ENCODE data around the gene BIRC5. TPM values are rescaled to one million over a fixed set of nuclear protein-coding genes. Genes with fewer than 3 reads are reported as not detected.

Gene BIRC5
- total RNA-seq, 1 donor: 50.1 TPM

DNA sequence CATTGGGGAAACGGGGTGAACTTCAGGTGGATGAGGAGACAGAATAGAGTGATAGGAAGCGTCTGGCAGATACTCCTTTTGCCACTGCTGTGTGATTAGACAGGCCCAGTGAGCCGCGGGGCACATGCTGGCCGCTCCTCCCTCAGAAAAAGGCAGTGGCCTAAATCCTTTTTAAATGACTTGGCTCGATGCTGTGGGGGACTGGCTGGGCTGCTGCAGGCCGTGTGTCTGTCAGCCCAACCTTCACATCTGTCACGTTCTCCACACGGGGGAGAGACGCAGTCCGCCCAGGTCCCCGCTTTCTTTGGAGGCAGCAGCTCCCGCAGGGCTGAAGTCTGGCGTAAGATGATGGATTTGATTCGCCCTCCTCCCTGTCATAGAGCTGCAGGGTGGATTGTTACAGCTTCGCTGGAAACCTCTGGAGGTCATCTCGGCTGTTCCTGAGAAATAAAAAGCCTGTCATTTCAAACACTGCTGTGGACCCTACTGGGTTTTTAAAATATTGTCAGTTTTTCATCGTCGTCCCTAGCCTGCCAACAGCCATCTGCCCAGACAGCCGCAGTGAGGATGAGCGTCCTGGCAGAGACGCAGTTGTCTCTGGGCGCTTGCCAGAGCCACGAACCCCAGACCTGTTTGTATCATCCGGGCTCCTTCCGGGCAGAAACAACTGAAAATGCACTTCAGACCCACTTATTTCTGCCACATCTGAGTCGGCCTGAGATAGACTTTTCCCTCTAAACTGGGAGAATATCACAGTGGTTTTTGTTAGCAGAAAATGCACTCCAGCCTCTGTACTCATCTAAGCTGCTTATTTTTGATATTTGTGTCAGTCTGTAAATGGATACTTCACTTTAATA lies 10.4 kb downstream of the BIRC5 start:
- H3K4me3 ChIP-seq (ENCODE audit: low read depth, low read length): no peak overlapping the region
- DNase-seq (ENCODE audit: low read depth): peak; percentile 3
- TF ChIP-seq, protein P1, sequence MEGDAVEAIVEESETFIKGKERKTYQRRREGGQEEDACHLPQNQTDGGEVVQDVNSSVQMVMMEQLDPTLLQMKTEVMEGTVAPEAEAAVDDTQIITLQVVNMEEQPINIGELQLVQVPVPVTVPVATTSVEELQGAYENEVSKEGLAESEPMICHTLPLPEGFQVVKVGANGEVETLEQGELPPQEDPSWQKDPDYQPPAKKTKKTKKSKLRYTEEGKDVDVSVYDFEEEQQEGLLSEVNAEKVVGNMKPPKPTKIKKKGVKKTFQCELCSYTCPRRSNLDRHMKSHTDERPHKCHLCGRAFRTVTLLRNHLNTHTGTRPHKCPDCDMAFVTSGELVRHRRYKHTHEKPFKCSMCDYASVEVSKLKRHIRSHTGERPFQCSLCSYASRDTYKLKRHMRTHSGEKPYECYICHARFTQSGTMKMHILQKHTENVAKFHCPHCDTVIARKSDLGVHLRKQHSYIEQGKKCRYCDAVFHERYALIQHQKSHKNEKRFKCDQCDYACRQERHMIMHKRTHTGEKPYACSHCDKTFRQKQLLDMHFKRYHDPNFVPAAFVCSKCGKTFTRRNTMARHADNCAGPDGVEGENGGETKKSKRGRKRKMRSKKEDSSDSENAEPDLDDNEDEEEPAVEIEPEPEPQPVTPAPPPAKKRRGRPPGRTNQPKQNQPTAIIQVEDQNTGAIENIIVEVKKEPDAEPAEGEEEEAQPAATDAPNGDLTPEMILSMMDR (IDR thresholded peaks at IDR 0.05; ENCODE audit: insufficient read depth, low read depth, low read length): no peak

DNA sequence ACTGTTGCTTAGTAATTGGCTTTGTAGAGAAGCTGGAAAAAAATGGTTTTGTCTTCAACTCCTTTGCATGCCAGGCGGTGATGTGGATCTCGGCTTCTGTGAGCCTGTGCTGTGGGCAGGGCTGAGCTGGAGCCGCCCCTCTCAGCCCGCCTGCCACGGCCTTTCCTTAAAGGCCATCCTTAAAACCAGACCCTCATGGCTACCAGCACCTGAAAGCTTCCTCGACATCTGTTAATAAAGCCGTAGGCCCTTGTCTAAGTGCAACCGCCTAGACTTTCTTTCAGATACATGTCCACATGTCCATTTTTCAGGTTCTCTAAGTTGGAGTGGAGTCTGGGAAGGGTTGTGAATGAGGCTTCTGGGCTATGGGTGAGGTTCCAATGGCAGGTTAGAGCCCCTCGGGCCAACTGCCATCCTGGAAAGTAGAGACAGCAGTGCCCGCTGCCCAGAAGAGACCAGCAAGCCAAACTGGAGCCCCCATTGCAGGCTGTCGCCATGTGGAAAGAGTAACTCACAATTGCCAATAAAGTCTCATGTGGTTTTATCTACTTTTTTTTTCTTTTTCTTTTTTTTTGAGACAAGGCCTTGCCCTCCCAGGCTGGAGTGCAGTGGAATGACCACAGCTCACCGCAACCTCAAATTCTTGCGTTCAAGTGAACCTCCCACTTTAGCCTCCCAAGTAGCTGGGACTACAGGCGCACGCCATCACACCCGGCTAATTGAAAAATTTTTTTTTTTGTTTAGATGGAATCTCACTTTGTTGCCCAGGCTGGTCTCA lies 11.2 kb downstream of the BIRC5 start:
- no peak for DNase-seq (ENCODE audit: low read depth)
- no peak overlapping the region for H3K4me3 ChIP-seq (ENCODE audit: low read depth, low read length)
- TF ChIP-seq, protein P1 (IDR thresholded peaks at IDR 0.05; ENCODE audit: insufficient read depth, low read depth, low read length): no peak

GRCh38 chr17:78226055-78226758 lies 12.2 kb downstream of the BIRC5 start:
- no peak overlapping the region for H3K4me3 ChIP-seq (ENCODE audit: low read depth, low read length)
- DNase-seq (ENCODE audit: low read depth): no peak
- TF ChIP-seq, protein P1 (IDR thresholded peaks at IDR 0.05; ENCODE audit: insufficient read depth, low read depth, low read length): no peak

DNA sequence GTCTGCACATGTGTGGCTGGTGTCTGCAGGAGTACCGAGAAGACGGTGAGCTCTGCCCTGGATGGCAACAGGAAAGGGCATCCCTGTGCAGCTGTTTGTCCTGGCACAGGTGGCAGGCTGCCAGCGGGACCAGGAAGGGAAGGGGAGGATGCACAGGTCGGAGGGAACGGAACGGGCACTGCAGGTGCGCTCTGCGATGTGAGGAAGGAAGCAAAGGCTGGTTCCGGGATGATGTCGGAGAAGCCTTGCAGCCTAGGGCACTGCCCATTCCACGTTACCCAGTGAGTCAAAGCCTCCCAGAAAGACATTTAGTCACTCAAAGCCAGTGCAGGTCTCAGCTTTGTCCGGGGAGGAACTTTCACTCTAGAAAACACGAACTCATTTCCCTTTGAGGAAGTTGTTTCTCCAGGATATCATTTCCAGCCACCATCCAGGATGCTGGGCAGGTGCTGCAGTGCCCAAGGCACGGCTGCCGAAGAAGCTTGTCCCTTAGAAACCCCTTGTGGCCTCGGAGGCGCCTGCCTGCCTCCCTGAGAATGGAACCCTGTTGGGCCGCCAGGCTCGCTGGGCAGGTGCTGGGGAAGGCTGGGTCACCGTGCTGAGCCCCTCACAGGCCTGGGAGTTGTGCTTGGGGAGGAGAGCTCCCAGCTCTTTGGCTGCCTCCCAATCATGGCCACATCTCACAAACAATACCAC lies 12.9 kb downstream of the BIRC5 start:
- DNase-seq (ENCODE audit: low read depth): no peak
- no peak overlapping the region for H3K4me3 ChIP-seq (ENCODE audit: low read depth, low read length)
- TF ChIP-seq, protein P1 (IDR thresholded peaks at IDR 0.05; ENCODE audit: insufficient read depth, low read depth, low read length): no peak

DNA sequence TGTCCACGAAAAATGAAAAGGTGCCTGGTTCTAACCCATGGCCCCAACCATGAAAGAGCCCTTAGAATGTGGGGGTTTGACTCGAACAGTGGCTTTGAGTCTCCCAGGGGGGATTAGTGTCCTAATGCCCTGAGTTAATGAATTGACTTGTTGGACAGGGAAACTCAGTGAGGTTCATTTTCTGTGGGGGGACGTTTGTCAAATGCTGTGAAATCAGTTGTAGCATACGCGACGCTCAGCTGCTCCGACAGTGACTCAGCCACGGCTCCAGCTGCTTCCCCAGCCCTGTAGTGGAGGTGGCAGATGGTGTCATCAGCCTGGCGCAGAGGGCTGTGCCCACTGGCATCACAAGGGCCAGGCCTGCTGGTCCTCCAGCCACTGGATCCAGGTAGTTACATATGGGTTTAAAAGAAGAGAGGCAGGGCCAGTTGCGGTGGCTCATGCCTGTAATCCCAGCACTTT lies 13.4 kb downstream of the BIRC5 start:
- H3K4me3 ChIP-seq (ENCODE audit: low read depth, low read length): no peak overlapping the region
- TF ChIP-seq, protein P1 (IDR thresholded peaks at IDR 0.05; ENCODE audit: insufficient read depth, low read depth, low read length): no peak
- DNase-seq (ENCODE audit: low read depth): no peak

DNA sequence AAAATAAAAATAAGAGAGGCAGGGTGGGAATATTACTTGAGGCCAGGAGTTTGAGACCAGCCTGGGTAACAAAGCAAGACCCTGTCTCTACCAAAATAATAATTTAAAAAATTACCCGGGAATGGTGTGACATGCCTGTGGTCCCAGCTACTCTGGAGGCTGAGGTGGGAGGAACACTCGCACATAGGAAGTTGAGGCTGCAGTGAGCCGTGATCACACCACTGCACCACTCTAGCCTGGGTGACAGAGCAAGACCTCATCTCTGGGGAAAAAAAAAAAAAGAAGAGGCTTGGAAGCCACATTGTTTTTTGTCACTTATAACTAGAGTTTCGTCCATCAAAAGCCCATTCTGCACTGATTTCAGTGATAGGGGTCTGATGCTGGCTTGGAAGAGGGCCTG lies 14.1 kb downstream of the BIRC5 start:
- H3K4me3 ChIP-seq (ENCODE audit: low read depth, low read length): no peak overlapping the region
- TF ChIP-seq, protein P1 (IDR thresholded peaks at IDR 0.05; ENCODE audit: insufficient read depth, low read depth, low read length): no peak
- no peak for DNase-seq (ENCODE audit: low read depth)

All from fibroblast of villous mesenchyme (primary cell).